HEK293 (cell line): ENCODE measurements around the gene GJE1.

Experiments
- BCL11A ChIP-seq: fragments of 450-650 bp; formaldehyde crosslinking; IDR thresholded peaks from 2 replicates; pipeline ENCODE4 v1.5.1; 2016; ENCODE audit warnings: low read depth, missing biosample characterization, missing genetic modification characterization
- GLI2 ChIP-seq: fragments of 450-650 bp; formaldehyde crosslinking; IDR thresholded peaks from 2 replicates; pipeline ENCODE4; 2017; ENCODE audit warnings: missing biosample characterization, missing genetic modification characterization, low read depth, borderline replicate concordance
- HOXA7 ChIP-seq: sonication (generic); formaldehyde crosslinking; IDR thresholded peaks from 2 replicates; pipeline ENCODE4 v1.8.1; 2022; ENCODE audit warnings: missing genetic modification reagents, borderline replicate concordance
- KLF1 ChIP-seq: fragments of 450-650 bp; formaldehyde crosslinking; IDR thresholded peaks from 2 replicates; pipeline ENCODE4 v1.5.1; 2016; ENCODE audit warnings: missing biosample characterization, missing genetic modification characterization
- RBAK ChIP-seq: fragments of 450-650 bp; formaldehyde crosslinking; IDR thresholded peaks from 2 replicates; pipeline ENCODE4 v1.5.1; 2016; ENCODE audit warnings: missing biosample characterization, missing genetic modification characterization
- ZBTB20 ChIP-seq: fragments of 450-650 bp; formaldehyde crosslinking; IDR thresholded peaks from 2 replicates; pipeline ENCODE4 v1.5.1; 2016; ENCODE audit warnings: missing biosample characterization, missing genetic modification characterization
- ZFHX2 ChIP-seq: fragments of 450-650 bp; formaldehyde crosslinking; conservative IDR thresholded peaks from 2 replicates; pipeline ENCODE4 v1.5.1; 2016; ENCODE audit warnings: missing biosample characterization, missing genetic modification characterization
- ZNF155 ChIP-seq: fragments of 450-650 bp; formaldehyde crosslinking; IDR thresholded peaks from 2 replicates; pipeline ENCODE4 v1.5.1; 2016; ENCODE audit warnings: missing biosample characterization, missing genetic modification characterization
- ZNF19 ChIP-seq: fragments of 450-650 bp; formaldehyde crosslinking; IDR thresholded peaks from 2 replicates; pipeline ENCODE4; 2016; ENCODE audit warnings: missing biosample characterization, missing genetic modification characterization, low read depth
- ZNF2 ChIP-seq: fragments of 450-650 bp; formaldehyde crosslinking; IDR thresholded peaks from 2 replicates; pipeline ENCODE4 v1.5.1; 2016; ENCODE audit warnings: missing biosample characterization, missing genetic modification characterization
- ZNF202 ChIP-seq: fragments of 450-650 bp; formaldehyde crosslinking; IDR thresholded peaks from 2 replicates; pipeline ENCODE4 v1.5.1; 2016; ENCODE audit warnings: missing biosample characterization, missing genetic modification characterization, borderline replicate concordance
- ZNF211 ChIP-seq: fragments of 450-650 bp; formaldehyde crosslinking; IDR thresholded peaks from 2 replicates; pipeline ENCODE4 v1.5.1; 2016; ENCODE audit warnings: low read depth, missing biosample characterization, missing genetic modification characterization
- ZNF335 ChIP-seq: fragments of 450-650 bp; formaldehyde crosslinking; conservative IDR thresholded peaks from 2 replicates; pipeline ENCODE4 v1.5.1; 2016; ENCODE audit warnings: missing biosample characterization, missing genetic modification characterization
- ZNF404 ChIP-seq: fragments of 450-650 bp; formaldehyde crosslinking; IDR thresholded peaks from 2 replicates; pipeline ENCODE4 v1.5.1; 2017; ENCODE audit warnings: missing biosample characterization, missing genetic modification characterization
- ZNF426 ChIP-seq: fragments of 450-650 bp; formaldehyde crosslinking; IDR thresholded peaks from 2 replicates; pipeline ENCODE4 v1.5.1; 2017; ENCODE audit warnings: missing biosample characterization, missing genetic modification characterization, mild to moderate bottlenecking, inconsistent platforms, moderate library complexity
- ZNF433 ChIP-seq: fragments of 450-650 bp; formaldehyde crosslinking; IDR thresholded peaks from 2 replicates; pipeline ENCODE4 v1.5.1; 2016; ENCODE audit warnings: missing biosample characterization, missing genetic modification characterization, low read depth
- ZNF548 ChIP-seq: fragments of 450-650 bp; formaldehyde crosslinking; IDR thresholded peaks from 2 replicates; pipeline ENCODE4 v1.5.1; 2016; ENCODE audit warnings: missing biosample characterization, missing genetic modification characterization
- ZNF600 ChIP-seq: fragments of 450-650 bp; formaldehyde crosslinking; IDR thresholded peaks from 2 replicates; pipeline ENCODE4 v1.5.1; 2016; ENCODE audit warnings: missing biosample characterization, missing genetic modification characterization
- ZNF654 ChIP-seq: fragments of 450-650 bp; formaldehyde crosslinking; IDR thresholded peaks from 2 replicates; pipeline ENCODE4 v1.5.1; 2016; ENCODE audit warnings: low read depth, missing biosample characterization, missing genetic modification characterization
- ZNF747 ChIP-seq: fragments of 450-650 bp; formaldehyde crosslinking; IDR thresholded peaks from 2 replicates; pipeline ENCODE4 v1.5.1; 2016; ENCODE audit warnings: missing biosample characterization, missing genetic modification characterization
- ZNF776 ChIP-seq: fragments of 450-650 bp; formaldehyde crosslinking; IDR thresholded peaks from 2 replicates; pipeline ENCODE4 v1.5.0; 2017; ENCODE audit warnings: missing biosample characterization, missing genetic modification characterization, borderline replicate concordance
- ZNF777 ChIP-seq: fragments of 450-650 bp; formaldehyde crosslinking; IDR thresholded peaks from 2 replicates; pipeline ENCODE4 v1.5.1; 2017; ENCODE audit warnings: missing biosample characterization, missing genetic modification characterization, borderline replicate concordance
- ZNF785 ChIP-seq: fragments of 450-650 bp; formaldehyde crosslinking; IDR thresholded peaks from 2 replicates; pipeline ENCODE4 v1.5.1; 2016; ENCODE audit warnings: missing biosample characterization, missing genetic modification characterization
- ZNF843 ChIP-seq: fragments of 450-650 bp; formaldehyde crosslinking; IDR thresholded peaks from 2 replicates; pipeline ENCODE4 v1.5.1; 2016; ENCODE audit warnings: missing biosample characterization, missing genetic modification characterization
- TF ChIP-seq, protein P1 (sequence below): fragments of 450-650 bp; formaldehyde crosslinking; IDR thresholded peaks from 2 replicates; pipeline ENCODE4 v1.5.1; 2016; ENCODE audit warnings: missing biosample characterization, missing genetic modification characterization
- TF ChIP-seq, protein P2 (sequence below): IDR thresholded peaks from 2 replicates; pipeline ENCODE4 v1.6.1; 2011; ENCODE audit warnings: mild to moderate bottlenecking, low read depth, low read length, borderline replicate concordance
- TF ChIP-seq, protein P3 (sequence below): fragments of 450-650 bp; formaldehyde crosslinking; IDR thresholded peaks from 2 replicates; pipeline ENCODE4 v1.5.1; 2017; ENCODE audit warnings: missing biosample characterization, missing genetic modification characterization
- TF ChIP-seq, protein P4 (sequence below): fragments of 450-650 bp; formaldehyde crosslinking; IDR thresholded peaks from 2 replicates; pipeline ENCODE4 v1.5.1; 2016; ENCODE audit warnings: missing biosample characterization, missing genetic modification characterization, low read depth
- TF ChIP-seq, protein P5 (sequence below): fragments of 450-650 bp; formaldehyde crosslinking; IDR thresholded peaks from 2 replicates; pipeline ENCODE4 v1.5.0; 2017; ENCODE audit warnings: missing biosample characterization, missing genetic modification characterization, borderline replicate concordance
- TF ChIP-seq, protein P6 (sequence below): fragments of 450-650 bp; formaldehyde crosslinking; optimal IDR thresholded peaks from 2 replicates; pipeline ENCODE3; 2016; ENCODE audit warnings: missing biosample characterization, mild to moderate bottlenecking, missing genetic modification characterization

GJE1 gene

DNA sequence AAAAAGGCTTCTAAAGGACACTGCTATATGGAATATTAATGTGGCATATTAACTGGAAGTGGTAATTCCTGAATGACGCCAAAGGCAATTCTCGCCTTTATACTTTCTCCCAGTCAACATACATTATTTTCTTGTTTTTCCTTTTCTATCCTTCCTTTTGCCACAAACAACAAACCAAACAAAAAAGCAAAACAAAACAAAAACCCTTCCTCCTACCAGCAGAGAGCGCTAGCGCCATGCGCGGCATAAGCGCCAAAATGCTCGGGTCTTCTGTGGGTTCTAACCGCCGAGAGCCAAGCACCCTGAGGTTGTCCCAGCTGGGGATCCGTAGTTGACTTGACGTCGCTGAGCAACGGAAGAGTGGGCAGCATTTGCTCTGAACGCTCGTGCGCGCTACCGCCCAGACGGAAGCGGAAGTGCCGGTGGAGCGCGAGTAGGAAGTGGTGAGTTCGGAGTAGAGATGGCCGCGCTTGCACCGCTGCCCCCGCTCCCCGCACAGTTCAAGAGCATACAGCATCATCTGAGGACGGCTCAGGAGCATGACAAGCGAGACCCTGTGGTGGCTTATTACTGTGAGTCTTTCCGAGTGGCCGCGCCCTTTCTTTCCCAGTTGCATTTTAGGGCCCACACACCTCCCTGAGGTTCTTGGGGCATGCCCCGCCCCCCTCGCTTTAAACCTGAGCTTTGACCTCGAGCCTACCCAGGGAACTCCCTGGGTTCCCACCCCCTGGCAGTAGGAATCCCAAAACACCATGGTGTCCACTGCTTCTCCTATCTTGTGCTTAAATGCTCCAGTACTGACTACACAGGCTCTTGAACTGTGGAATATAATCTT lies 14.3 kb downstream of the GJE1 start, which contains the start of the genes NMBR and VTA1 (continued):
- TF ChIP-seq, protein P1, sequence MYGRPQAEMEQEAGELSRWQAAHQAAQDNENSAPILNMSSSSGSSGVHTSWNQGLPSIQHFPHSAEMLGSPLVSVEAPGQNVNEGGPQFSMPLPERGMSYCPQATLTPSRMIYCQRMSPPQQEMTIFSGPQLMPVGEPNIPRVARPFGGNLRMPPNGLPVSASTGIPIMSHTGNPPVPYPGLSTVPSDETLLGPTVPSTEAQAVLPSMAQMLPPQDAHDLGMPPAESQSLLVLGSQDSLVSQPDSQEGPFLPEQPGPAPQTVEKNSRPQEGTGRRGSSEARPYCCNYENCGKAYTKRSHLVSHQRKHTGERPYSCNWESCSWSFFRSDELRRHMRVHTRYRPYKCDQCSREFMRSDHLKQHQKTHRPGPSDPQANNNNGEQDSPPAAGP (tag by site-specific recombination): peak; percentile 91; the same call in 1 of the 2 replicates
- TF ChIP-seq, protein P2, sequence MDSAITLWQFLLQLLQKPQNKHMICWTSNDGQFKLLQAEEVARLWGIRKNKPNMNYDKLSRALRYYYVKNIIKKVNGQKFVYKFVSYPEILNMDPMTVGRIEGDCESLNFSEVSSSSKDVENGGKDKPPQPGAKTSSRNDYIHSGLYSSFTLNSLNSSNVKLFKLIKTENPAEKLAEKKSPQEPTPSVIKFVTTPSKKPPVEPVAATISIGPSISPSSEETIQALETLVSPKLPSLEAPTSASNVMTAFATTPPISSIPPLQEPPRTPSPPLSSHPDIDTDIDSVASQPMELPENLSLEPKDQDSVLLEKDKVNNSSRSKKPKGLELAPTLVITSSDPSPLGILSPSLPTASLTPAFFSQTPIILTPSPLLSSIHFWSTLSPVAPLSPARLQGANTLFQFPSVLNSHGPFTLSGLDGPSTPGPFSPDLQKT: 0 out of 2 replicates have a peak, but pooled peaks have one; percentile 30
- no peak for TF ChIP-seq ZNF155 (tag by site-specific recombination)
- TF ChIP-seq ZNF211: no peak
- TF ChIP-seq ZNF335 (tag by site-specific recombination): peak; percentile 63; the same call in 1 of the 2 replicates
- TF ChIP-seq, protein P3, sequence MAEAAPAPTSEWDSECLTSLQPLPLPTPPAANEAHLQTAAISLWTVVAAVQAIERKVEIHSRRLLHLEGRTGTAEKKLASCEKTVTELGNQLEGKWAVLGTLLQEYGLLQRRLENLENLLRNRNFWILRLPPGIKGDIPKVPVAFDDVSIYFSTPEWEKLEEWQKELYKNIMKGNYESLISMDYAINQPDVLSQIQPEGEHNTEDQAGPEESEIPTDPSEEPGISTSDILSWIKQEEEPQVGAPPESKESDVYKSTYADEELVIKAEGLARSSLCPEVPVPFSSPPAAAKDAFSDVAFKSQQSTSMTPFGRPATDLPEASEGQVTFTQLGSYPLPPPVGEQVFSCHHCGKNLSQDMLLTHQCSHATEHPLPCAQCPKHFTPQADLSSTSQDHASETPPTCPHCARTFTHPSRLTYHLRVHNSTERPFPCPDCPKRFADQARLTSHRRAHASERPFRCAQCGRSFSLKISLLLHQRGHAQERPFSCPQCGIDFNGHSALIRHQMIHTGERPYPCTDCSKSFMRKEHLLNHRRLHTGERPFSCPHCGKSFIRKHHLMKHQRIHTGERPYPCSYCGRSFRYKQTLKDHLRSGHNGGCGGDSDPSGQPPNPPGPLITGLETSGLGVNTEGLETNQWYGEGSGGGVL (tag by site-specific recombination): no peak
- no peak for TF ChIP-seq ZNF776
- TF ChIP-seq ZNF202 (tag by site-specific recombination): no peak
- peak; percentile 59; the same call in 1 of the 2 replicates for TF ChIP-seq ZNF843 (tag by site-specific recombination)
- no peak for TF ChIP-seq ZNF433
- TF ChIP-seq HOXA7 (CRISPR knock-in tag): no peak
- no peak; the same call in 1 of the 2 replicates for TF ChIP-seq ZNF777 (tag by site-specific recombination)
- TF ChIP-seq, protein P4, sequence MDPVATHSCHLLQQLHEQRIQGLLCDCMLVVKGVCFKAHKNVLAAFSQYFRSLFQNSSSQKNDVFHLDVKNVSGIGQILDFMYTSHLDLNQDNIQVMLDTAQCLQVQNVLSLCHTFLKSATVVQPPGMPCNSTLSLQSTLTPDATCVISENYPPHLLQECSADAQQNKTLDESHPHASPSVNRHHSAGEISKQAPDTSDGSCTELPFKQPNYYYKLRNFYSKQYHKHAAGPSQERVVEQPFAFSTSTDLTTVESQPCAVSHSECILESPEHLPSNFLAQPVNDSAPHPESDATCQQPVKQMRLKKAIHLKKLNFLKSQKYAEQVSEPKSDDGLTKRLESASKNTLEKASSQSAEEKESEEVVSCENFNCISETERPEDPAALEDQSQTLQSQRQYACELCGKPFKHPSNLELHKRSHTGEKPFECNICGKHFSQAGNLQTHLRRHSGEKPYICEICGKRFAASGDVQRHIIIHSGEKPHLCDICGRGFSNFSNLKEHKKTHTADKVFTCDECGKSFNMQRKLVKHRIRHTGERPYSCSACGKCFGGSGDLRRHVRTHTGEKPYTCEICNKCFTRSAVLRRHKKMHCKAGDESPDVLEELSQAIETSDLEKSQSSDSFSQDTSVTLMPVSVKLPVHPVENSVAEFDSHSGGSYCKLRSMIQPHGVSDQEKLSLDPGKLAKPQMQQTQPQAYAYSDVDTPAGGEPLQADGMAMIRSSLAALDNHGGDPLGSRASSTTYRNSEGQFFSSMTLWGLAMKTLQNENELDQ (tag by site-specific recombination): no peak
- TF ChIP-seq, protein P5, sequence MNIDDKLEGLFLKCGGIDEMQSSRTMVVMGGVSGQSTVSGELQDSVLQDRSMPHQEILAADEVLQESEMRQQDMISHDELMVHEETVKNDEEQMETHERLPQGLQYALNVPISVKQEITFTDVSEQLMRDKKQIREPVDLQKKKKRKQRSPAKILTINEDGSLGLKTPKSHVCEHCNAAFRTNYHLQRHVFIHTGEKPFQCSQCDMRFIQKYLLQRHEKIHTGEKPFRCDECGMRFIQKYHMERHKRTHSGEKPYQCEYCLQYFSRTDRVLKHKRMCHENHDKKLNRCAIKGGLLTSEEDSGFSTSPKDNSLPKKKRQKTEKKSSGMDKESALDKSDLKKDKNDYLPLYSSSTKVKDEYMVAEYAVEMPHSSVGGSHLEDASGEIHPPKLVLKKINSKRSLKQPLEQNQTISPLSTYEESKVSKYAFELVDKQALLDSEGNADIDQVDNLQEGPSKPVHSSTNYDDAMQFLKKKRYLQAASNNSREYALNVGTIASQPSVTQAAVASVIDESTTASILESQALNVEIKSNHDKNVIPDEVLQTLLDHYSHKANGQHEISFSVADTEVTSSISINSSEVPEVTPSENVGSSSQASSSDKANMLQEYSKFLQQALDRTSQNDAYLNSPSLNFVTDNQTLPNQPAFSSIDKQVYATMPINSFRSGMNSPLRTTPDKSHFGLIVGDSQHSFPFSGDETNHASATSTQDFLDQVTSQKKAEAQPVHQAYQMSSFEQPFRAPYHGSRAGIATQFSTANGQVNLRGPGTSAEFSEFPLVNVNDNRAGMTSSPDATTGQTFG (tag by site-specific recombination): no peak
- TF ChIP-seq ZNF19 (tag by site-specific recombination): no peak
- TF ChIP-seq ZBTB20 (tag by site-specific recombination): 0 out of 2 replicates have a peak, but pooled peaks have one; percentile 24
- TF ChIP-seq ZNF600 (tag by site-specific recombination): peak; percentile 86
- no peak for TF ChIP-seq ZNF404
- no peak for TF ChIP-seq BCL11A (tag by site-specific recombination)
- TF ChIP-seq ZNF785: no peak
- TF ChIP-seq, protein P6, sequence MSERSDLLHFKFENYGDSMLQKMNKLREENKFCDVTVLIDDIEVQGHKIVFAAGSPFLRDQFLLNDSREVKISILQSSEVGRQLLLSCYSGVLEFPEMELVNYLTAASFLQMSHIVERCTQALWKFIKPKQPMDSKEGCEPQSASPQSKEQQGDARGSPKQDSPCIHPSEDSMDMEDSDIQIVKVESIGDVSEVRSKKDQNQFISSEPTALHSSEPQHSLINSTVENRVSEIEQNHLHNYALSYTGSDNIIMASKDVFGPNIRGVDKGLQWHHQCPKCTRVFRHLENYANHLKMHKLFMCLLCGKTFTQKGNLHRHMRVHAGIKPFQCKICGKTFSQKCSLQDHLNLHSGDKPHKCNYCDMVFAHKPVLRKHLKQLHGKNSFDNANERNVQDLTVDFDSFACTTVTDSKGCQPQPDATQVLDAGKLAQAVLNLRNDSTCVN (tag by site-specific recombination): peak; percentile 89
- peak; percentile 40; the same call in 1 of the 2 replicates for TF ChIP-seq KLF1 (tag by site-specific recombination)
- peak; percentile 85 for TF ChIP-seq ZFHX2 (tag by site-specific recombination)
- TF ChIP-seq GLI2: no peak
- TF ChIP-seq RBAK: no peak
- TF ChIP-seq ZNF654: peak; percentile 99
- TF ChIP-seq ZNF426: no peak
- no peak for TF ChIP-seq ZNF747 (tag by site-specific recombination)
- TF ChIP-seq ZNF548 (tag by site-specific recombination): no peak
- TF ChIP-seq ZNF2: peak; percentile 96
